GM12878 (cell line): ENCODE results near the gene HLA-DQB1. TPM values are rescaled to one million over a fixed set of nuclear protein-coding genes. Genes with fewer than 3 reads are reported as not detected.
A peak's percentile ranks its signal among the peaks of the same experiment; 100 is the strongest.

ENCODE experiments used
- GABPA ChIP-seq: IDR thresholded peaks from 2 replicates; pipeline ENCODE4 v1.6.1; 2014; ENCODE audit warnings: antibody characterized with exemption, low read depth, mild to moderate bottlenecking, inconsistent platforms
- NR2C2 ChIP-seq: IDR thresholded peaks from 2 replicates; pipeline ENCODE4 v1.6.1; 2011; ENCODE audit warnings: borderline replicate concordance, low read depth; ENCODE audit not compliant: control insufficient read depth, insufficient read length
- NR2F1 ChIP-seq: fragments of 450-650 bp; conservative IDR thresholded peaks from 2 replicates; pipeline ENCODE4 v1.6.1; 2017; ENCODE audit warnings: mild to moderate bottlenecking
- POLR2AphosphoS5 ChIP-seq: IDR thresholded peaks from 2 replicates; pipeline ENCODE4 v1.6.1; 2011; ENCODE audit warnings: mild to moderate bottlenecking, low read length, inconsistent platforms
- SMARCA5 ChIP-seq: fragments of 450-650 bp; IDR thresholded peaks from 2 replicates; pipeline ENCODE4 v1.6.1; 2017; ENCODE audit warnings: mild to moderate bottlenecking
- polyA plus RNA-seq, 11 experiments: library from polyadenylated mRNA; depleted of rRNA in 4 of 11; unstranded in 6 of 11; stranded (reverse) in 5 of 11; fragments of >200 nt; fragmentation: Nextera tagmentation in 4 of 11; fragmentation: Illumina TruSeq in 1 of 11; extraction: Ambion mirVana in 4 of 11; extraction: Trizol in 1 of 11; gene quantifications; 1 replicate in 1 of 11; 2 replicates in 10 of 11; pipeline versions ENCODE4 v1.2.1 to v1.2.3, GENCODE V29; 2011 to 2016; ENCODE audit warnings: inconsistent platforms in 2 of 11, missing spikeins in 2 of 11, low read depth in 1 of 11
- total RNA-seq, 4 experiments: library from RNA; depleted of rRNA in 3 of 4; stranded (reverse); fragments of >200 nt in 3 of 4; fragmentation: Illumina TruSeq in 1 of 4; extraction: Trizol in 1 of 4; gene quantifications; 2 replicates each; pipeline versions ENCODE4 v1.2.1 to v1.2.3, GENCODE V29; 2013 to 2021
- TF ChIP-seq, protein P1 (sequence below): fragments of 450-650 bp; IDR thresholded peaks from 2 replicates; pipeline ENCODE4 v1.6.1; 2017; ENCODE audit warnings: mild to moderate bottlenecking
- TF ChIP-seq, protein P2 (sequence below): fragments of 450-650 bp; IDR thresholded peaks from 2 replicates; pipeline ENCODE4 v1.6.1; 2016; ENCODE audit warnings: mild to moderate bottlenecking
- TF ChIP-seq, protein P3 (sequence below): fragments of 150-350 bp; IDR thresholded peaks from 2 replicates; pipeline ENCODE4 v1.6.1; 2014; ENCODE audit warnings: mild to moderate bottlenecking, low read depth, low read length

Gene HLA-DQB1
- total and polyA plus RNA-seq, 10 of the 15 experiments (the other 5 are each of a cell fraction or from before 2014, with no cell fraction given), result 38.1 to 403 (median 91.4) TPM

DNA sequence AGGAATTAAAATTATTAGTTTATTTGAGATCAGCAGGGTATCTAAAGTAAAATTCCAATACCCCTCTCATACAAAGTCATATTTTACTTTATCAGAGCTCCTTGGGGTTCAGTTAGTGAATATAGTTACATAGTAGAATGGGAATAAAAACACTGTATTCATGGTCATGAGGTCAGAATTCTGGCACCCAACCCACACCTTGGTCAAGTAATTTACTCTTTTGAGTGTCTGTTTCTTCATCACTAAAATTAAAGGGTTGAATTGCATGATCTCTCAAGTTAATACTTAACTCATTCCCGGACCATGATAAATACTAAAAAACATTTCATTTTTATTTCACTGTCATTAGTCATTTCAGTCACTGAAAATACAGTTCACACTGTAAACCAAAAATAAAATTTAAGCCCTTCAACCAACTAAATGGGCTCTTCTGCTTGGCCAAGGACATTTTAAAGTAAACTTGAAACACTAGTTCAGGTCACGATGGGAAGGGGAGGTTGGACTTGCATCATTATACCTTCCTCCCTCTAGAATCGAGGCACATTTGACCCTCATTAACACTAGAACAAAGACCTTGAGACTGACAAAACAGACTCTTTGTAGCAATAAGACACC lies 55.7 kb downstream of the HLA-DQB1 start (continued):
- TF ChIP-seq, protein P1, sequence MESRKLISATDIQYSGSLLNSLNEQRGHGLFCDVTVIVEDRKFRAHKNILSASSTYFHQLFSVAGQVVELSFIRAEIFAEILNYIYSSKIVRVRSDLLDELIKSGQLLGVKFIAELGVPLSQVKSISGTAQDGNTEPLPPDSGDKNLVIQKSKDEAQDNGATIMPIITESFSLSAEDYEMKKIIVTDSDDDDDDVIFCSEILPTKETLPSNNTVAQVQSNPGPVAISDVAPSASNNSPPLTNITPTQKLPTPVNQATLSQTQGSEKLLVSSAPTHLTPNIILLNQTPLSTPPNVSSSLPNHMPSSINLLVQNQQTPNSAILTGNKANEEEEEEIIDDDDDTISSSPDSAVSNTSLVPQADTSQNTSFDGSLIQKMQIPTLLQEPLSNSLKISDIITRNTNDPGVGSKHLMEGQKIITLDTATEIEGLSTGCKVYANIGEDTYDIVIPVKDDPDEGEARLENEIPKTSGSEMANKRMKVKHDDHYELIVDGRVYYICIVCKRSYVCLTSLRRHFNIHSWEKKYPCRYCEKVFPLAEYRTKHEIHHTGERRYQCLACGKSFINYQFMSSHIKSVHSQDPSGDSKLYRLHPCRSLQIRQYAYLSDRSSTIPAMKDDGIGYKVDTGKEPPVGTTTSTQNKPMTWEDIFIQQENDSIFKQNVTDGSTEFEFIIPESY, result no peak
- TF ChIP-seq POLR2AphosphoS5 (peak; percentile 70), GABPA (no peak), NR2F1 (0 out of 2 replicates have a peak, but pooled peaks have one; percentile 16), NR2C2 (no peak), SMARCA5 (0 out of 2 replicates have a peak, but pooled peaks have one; percentile 26)
- TF ChIP-seq, protein P2, sequence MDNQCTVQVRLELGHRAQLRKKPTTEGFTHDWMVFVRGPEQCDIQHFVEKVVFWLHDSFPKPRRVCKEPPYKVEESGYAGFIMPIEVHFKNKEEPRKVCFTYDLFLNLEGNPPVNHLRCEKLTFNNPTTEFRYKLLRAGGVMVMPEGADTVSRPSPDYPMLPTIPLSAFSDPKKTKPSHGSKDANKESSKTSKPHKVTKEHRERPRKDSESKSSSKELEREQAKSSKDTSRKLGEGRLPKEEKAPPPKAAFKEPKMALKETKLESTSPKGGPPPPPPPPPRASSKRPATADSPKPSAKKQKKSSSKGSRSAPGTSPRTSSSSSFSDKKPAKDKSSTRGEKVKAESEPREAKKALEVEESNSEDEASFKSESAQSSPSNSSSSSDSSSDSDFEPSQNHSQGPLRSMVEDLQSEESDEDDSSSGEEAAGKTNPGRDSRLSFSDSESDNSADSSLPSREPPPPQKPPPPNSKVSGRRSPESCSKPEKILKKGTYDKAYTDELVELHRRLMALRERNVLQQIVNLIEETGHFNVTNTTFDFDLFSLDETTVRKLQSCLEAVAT, result no peak; the same call in 1 of the 2 replicates
- TF ChIP-seq, protein P3, sequence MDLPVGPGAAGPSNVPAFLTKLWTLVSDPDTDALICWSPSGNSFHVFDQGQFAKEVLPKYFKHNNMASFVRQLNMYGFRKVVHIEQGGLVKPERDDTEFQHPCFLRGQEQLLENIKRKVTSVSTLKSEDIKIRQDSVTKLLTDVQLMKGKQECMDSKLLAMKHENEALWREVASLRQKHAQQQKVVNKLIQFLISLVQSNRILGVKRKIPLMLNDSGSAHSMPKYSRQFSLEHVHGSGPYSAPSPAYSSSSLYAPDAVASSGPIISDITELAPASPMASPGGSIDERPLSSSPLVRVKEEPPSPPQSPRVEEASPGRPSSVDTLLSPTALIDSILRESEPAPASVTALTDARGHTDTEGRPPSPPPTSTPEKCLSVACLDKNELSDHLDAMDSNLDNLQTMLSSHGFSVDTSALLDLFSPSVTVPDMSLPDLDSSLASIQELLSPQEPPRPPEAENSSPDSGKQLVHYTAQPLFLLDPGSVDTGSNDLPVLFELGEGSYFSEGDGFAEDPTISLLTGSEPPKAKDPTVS, result no peak
